SK-N-SH treated with all-trans-retinoic acid at 6 μM for 48 hours (cell line): Measurements from ENCODE around the gene RAB1A.

Source experiments
- ATAC-seq: fragments of 200-7000 bp; cut with Tn5 transposase; 3 replicates; pipeline ENCODE4 v1.9.1; 2020; ENCODE audit warnings: mild to moderate bottlenecking, moderate library complexity
- ARNTL ChIP-seq: fragments of 450-650 bp; formaldehyde crosslinking; IDR thresholded peaks from 2 replicates; pipeline ENCODE4 v1.5.0; 2020; ENCODE audit warnings: low read depth, mild to moderate bottlenecking, moderate library complexity, borderline replicate concordance
- BACH2 ChIP-seq: fragments of 250-450 bp; sonication (Bioruptor Pico); IDR thresholded peaks from 2 replicates; pipeline ENCODE4 v1.9.0; 2021; ENCODE audit warnings: mild to moderate bottlenecking, borderline replicate concordance
- CREB5 ChIP-seq: fragments of 250-450 bp; sonication (Bioruptor Pico); IDR thresholded peaks from 2 replicates; pipeline ENCODE4 v1.5.1; 2020; ENCODE audit warnings: low read depth, mild to moderate bottlenecking, moderate library complexity
- CSDC2 ChIP-seq: fragments of 250-450 bp; sonication (Bioruptor Pico); IDR thresholded peaks from 2 replicates; pipeline ENCODE4 v1.5.0; 2020; ENCODE audit warnings: mild to moderate bottlenecking, moderate library complexity
- ESRRG ChIP-seq: fragments of 250-450 bp; sonication (Bioruptor Pico); IDR thresholded peaks from 2 replicates; pipeline ENCODE4 v1.6.1; 2021; ENCODE audit warnings: mild to moderate bottlenecking
- GLIS3 ChIP-seq: fragments of 250-450 bp; sonication (Bioruptor Pico); IDR thresholded peaks from 2 replicates; pipeline ENCODE4 v1.5.0; 2020; ENCODE audit warnings: mild to moderate bottlenecking, moderate library complexity
- ISL1 ChIP-seq: fragments of 250-450 bp; sonication (Bioruptor Pico); IDR thresholded peaks from 2 replicates; pipeline ENCODE4 v2.1.2; 2022; ENCODE audit warnings: mild to moderate bottlenecking, moderate library complexity
- OSR1 ChIP-seq: fragments of 250-450 bp; sonication (Bioruptor Pico); IDR thresholded peaks from 2 replicates; pipeline ENCODE4 v1.8.0; 2022; ENCODE audit warnings: moderate library complexity, mild to moderate bottlenecking, inconsistent platforms
- PATZ1 ChIP-seq: fragments of 250-450 bp; sonication (Bioruptor Pico); IDR thresholded peaks from 2 replicates; pipeline ENCODE4 v1.8.0; 2020; ENCODE audit warnings: mild to moderate bottlenecking, moderate library complexity, borderline replicate concordance
- POU6F1 ChIP-seq: fragments of 250-450 bp; sonication (Bioruptor Pico); IDR thresholded peaks from 2 replicates; pipeline ENCODE4 v1.8.0; 2021; ENCODE audit warnings: low read depth, mild to moderate bottlenecking, moderate library complexity, borderline replicate concordance
- PPARA ChIP-seq: fragments of 250-450 bp; sonication (Bioruptor Pico); IDR thresholded peaks from 2 replicates; pipeline ENCODE4 v1.5.0; 2020; ENCODE audit warnings: mild to moderate bottlenecking, borderline replicate concordance
- RARB ChIP-seq: fragments of 250-450 bp; sonication (Bioruptor Pico); IDR thresholded peaks from 2 replicates; pipeline ENCODE4 v1.8.0; 2021; ENCODE audit warnings: mild to moderate bottlenecking, moderate library complexity
- SNAI2 ChIP-seq: fragments of 250-450 bp; sonication (Bioruptor Pico); IDR thresholded peaks from 2 replicates; pipeline ENCODE4 v1.5.0; 2020; ENCODE audit warnings: mild to moderate bottlenecking, moderate library complexity
- TCF4 ChIP-seq: fragments of 250-450 bp; sonication (Bioruptor Pico); IDR thresholded peaks from 2 replicates; pipeline ENCODE4 v1.8.0; 2021; ENCODE audit warnings: mild to moderate bottlenecking, moderate library complexity, borderline replicate concordance
- TOX ChIP-seq: fragments of 250-450 bp; sonication (Bioruptor Pico); IDR thresholded peaks from 2 replicates; pipeline ENCODE4 v1.8.0; 2021; ENCODE audit warnings: mild to moderate bottlenecking, moderate library complexity, borderline replicate concordance
- TSHZ2 ChIP-seq: fragments of 250-450 bp; sonication (Bioruptor Pico); IDR thresholded peaks from 2 replicates; pipeline ENCODE4 v1.5.0; 2020; ENCODE audit warnings: mild to moderate bottlenecking, moderate library complexity
- ZC3H10 ChIP-seq: fragments of 250-450 bp; sonication (Bioruptor Pico); IDR thresholded peaks from 2 replicates; pipeline ENCODE4 v1.5.1; 2021; ENCODE audit warnings: mild to moderate bottlenecking, moderate library complexity
- ZFP3 ChIP-seq: fragments of 250-450 bp; sonication (Bioruptor Pico); IDR thresholded peaks from 2 replicates; pipeline ENCODE4 v1.5.0; 2020; ENCODE audit warnings: mild to moderate bottlenecking, moderate library complexity
- ZFP30 ChIP-seq: fragments of 450-650 bp; formaldehyde crosslinking; IDR thresholded peaks from 2 replicates; pipeline ENCODE4 v1.5.0; 2022; ENCODE audit warnings: mild to moderate bottlenecking, moderate library complexity
- ZNF565 ChIP-seq: fragments of 450-650 bp; formaldehyde crosslinking; conservative IDR thresholded peaks from 2 replicates; pipeline ENCODE4 v1.5.0; 2020; ENCODE audit warnings: low read depth, mild to moderate bottlenecking, moderate library complexity
- ZNF70 ChIP-seq: fragments of 450-650 bp; formaldehyde crosslinking; IDR thresholded peaks from 2 replicates; pipeline ENCODE4 v1.5.0; 2020; ENCODE audit warnings: mild to moderate bottlenecking, moderate library complexity
- ZNF8 ChIP-seq: fragments of 450-650 bp; formaldehyde crosslinking; IDR thresholded peaks from 2 replicates; pipeline ENCODE4 v1.5.0; 2020; ENCODE audit warnings: mild to moderate bottlenecking, moderate library complexity

RAB1A gene

GRCh38 chr2:65120990-65121693 lies 8.8 kb downstream of the RAB1A start:
- no peak for ATAC-seq
- TF ChIP-seq RARB (no peak), ISL1 (CRISPR knock-in tag) (no peak), GLIS3 (CRISPR knock-in tag) (no peak), BACH2 (CRISPR knock-in tag) (no peak), TCF4 (CRISPR knock-in tag) (no peak), TOX (CRISPR knock-in tag) (no peak), ARNTL (CRISPR knock-in tag) (no peak), ZNF565 (CRISPR knock-in tag) (no peak), ZFP3 (no peak), CSDC2 (CRISPR knock-in tag) (no peak), CREB5 (CRISPR knock-in tag) (no peak), SNAI2 (CRISPR knock-in tag) (no peak)

GRCh38 chr2:65116645-65117044 lies 13.3 kb downstream of the RAB1A start:
- no peak for ATAC-seq
- no peak for TF ChIP-seq ZFP3
- no peak for TF ChIP-seq PATZ1 (CRISPR knock-in tag)
- TF ChIP-seq ZC3H10 (CRISPR knock-in tag) = no peak
- no peak for TF ChIP-seq POU6F1 (CRISPR knock-in tag)
- no peak for TF ChIP-seq TOX (CRISPR knock-in tag)
- TF ChIP-seq TSHZ2 (CRISPR knock-in tag) = no peak
- TF ChIP-seq SNAI2 (CRISPR knock-in tag) = no peak
- no peak for TF ChIP-seq OSR1 (CRISPR knock-in tag)
- TF ChIP-seq ESRRG (CRISPR knock-in tag) = no peak
- no peak for TF ChIP-seq ARNTL (CRISPR knock-in tag)
- TF ChIP-seq CSDC2 (CRISPR knock-in tag) = no peak
- TF ChIP-seq PPARA (CRISPR knock-in tag) = no peak
- TF ChIP-seq CREB5 (CRISPR knock-in tag) = no peak
- TF ChIP-seq TCF4 (CRISPR knock-in tag) = no peak
- no peak for TF ChIP-seq ZFP30 (CRISPR knock-in tag)
- TF ChIP-seq GLIS3 (CRISPR knock-in tag) = no peak
- no peak for TF ChIP-seq ZNF565 (CRISPR knock-in tag)
- TF ChIP-seq ZNF8 = no peak
- TF ChIP-seq ZNF70 (CRISPR knock-in tag) = no peak
- TF ChIP-seq, all 23 proteins: peak for 0
